ENCODE data around the gene NFATC2IP.
"Not testable (repeated sequence)": the region's sequence is repeated elsewhere in the genome, so short reads cannot be mapped to it uniquely, and the experiment has no call there.

Gene NFATC2IP

DNA sequence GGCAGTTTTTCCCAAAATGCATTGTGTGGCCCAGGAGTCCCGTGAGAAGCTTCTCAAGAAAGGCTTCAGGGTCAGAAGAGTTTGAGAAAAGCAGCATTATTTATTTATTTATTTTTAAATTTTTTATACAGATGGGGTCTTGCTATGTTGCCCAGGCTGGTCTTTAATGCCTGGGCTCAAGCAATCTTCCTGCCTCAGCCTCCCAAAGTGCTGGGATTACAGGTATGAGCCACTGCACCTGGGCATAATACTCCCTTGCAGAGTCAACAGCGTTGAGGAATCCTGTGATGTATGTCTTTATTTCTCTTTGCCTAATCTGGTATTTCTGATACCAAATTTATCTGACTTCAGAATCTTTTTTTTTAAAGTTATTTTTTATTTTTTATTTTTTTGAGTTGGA is 49.3 kb downstream of the NFATC2IP start:
- no peak for DNase-seq

DNA sequence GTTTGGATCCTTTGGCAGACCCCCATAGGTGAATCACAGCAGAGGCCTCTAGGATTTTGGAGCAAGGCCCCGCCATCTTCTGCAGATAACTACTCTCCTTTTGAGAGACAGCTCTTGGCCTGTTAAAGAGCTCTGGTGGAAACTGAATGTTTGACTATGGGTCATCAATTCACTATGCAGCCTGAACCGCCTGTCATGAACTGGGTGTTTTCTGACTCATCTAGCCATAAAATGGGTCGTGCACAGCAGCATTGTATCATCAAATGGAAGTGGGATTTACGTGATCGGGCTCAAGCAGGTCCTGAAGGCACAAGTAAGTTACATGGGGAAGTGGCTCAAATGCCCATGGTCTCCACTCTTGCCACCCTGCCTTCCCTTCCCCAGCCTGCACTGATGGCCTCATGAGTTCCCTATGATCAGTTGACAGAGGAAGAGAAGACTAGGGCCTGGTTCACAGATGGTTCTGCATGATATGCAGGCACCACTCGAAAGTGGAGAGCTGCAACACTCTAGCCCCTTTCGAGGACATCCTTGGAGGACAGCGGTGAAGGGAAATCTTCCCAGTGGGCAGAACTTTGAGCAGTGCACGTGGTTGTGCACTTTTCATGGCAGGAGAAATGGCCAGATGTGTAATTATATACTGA is 53.9 kb downstream of the NFATC2IP start:
- DNase-seq: not testable (repeated sequence)

DNA sequence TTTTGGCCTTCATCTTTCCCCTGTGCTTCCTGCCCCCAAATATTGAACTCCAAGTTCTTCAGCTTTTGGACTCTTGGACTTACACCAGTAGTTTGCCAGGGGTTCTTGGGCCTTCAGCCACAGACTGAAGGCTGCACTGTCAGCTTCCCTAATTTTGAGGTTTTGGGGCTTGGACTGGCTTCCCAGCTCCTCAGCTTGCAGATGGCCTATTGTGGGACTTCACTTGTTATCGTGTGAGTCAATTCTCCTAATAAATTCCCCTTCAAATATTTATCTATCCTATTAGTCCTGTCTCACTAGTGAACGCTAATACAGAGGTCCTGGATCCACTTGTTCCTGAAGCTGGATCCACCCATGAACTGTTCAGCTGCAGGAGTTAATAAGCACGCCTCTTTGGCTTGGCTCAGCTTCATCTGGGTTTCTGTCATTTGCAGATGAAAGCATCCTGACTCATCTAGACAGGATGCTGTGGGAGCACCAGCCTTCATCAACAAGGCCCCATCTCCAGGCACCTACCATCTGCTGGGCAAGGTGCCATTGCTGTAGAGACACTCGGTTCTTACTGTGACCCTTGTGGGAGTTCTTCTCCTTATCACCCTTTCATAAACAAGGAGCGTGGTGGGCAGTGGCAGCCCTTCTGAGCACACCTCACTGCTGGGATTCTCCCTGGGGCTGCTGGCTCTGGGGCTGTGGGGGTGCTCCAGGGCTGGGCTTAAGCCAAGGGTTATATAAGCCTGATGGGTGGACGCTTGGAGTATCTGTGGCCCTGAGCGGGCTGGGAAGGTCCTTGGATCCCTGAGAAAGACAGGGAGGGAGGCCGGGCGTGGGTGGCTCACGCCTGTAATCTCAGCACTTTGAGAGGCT is 57.2 kb downstream of the NFATC2IP start:
- DNase-seq: peak; percentile 63 to 70

DNA sequence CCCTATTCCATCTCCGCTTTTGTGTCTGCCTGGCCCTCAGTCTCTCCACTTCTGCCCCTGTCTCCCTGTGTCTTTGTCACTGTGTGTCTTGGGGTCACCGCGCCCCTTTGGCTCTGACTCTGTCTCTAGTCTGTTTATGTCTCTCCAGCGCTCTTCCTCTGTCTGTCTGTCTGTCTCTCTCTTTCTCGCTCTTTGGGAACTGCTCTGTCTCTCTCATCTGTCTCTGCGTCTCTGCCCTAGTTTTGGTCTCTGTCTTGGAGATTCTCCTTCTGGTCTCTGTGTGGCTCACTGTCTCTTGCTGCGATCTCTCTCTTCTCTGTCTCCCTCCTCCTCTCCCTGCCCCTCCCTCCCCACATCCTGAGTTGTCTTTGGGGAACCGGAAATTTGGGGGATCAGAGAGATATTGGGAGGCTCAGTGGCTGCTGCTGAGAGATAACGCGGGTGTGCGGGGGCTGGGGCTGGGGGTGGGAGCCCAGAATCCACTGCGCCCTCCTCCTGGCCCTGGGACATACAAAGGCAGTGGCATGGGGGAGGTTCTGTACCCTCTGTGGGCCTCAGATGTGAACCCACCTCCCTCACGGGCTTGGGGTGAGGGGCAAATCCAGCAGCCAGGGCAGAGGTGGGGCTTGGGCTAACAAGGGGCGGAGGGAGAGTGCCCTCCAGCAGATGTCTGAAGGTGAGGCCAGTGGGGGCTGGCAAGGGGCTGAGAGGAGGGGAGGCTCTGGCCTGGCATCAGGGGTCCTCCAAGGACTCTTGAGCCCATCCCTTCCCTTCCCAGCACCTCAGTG is 58.5 kb downstream of the NFATC2IP start:
- DNase-seq: peak; percentile 28 to 29

DNA sequence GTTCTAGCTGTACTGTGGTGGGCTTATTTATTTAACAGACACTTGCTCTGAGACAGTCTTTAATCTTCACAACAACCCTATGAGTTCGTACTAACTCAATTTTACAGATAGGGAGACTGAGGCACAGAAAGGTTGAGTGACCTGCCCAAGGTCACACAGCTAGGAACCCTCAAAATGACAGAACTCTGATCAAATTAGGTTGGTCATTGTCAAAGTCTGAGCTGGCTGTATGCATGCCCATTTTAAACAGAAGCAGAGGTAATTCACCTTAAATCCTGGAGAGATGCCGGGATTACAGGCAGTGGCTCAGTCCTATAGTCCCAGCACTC is 59.1 kb downstream of the NFATC2IP start:
- no peak for DNase-seq

DNA sequence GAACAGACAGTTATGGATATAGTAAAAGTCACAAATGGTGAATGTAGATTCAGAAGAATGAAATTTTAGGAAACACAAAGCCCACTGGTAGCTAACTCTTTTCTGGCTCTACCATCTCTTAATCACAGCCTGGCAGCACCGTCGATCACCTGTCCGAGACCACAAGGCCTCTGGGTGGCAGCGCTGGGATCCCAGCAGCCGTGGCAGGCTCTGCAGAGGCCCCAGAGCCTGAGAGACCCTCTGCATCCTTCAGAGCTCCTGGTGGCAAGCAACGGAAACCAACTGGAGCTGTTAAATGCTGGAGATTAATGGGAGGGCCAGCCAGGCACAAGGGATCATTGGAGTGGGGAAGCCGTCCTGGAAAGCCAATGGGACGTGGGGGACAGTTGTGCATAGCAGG is 60.4 kb downstream of the NFATC2IP start:
- DNase-seq: no peak

DNA sequence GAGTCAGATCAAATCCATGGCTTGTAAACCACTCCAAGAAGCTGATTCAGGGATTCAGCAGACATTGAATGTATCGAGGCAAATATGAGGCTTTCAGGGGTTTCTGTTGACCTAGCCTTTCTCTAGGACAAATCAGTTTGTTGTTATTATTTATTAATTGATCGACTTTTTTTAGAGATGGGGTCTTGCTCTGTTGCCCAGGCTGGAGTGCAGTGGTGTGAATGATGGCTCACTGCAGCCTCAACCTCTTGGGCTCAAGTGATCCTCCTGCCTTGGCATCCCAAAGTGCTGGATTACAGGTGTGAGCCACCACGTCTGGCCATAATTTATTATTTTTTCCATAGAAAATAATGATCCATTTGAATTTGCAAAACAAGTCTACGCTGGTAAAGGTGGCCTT is 61.1 kb downstream of the NFATC2IP start:
- DNase-seq: no peak

DNA sequence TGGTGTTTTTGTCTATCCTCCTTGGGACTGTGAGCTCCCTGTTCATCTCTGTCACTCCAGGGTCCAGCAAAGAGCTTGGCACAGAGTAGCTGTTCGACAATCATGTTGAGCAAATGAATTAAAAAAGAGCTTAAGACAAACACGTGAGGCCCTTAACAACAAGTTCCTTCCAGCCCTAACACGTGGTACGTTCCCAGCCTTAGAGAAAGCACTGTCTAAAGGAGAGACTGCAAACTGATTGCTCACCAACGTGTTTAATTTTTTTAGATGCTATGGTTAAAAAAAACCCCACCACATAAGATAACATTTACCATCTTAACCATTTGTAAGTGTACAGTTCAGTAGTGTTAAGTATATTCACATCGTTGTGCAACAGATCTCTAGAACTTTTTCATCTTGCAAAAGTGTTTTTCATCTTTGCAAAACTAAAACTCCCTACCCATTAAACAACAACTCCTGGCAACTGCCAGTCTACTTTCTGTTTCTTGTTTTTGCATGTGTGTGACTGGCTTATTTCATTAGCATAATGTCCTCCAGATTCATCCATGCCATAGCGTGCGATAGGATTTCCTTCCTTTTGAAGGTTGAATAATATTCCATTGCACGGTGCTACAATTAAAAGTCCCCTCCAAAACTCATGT is 62.3 kb downstream of the NFATC2IP start:
- no peak for DNase-seq

DNA sequence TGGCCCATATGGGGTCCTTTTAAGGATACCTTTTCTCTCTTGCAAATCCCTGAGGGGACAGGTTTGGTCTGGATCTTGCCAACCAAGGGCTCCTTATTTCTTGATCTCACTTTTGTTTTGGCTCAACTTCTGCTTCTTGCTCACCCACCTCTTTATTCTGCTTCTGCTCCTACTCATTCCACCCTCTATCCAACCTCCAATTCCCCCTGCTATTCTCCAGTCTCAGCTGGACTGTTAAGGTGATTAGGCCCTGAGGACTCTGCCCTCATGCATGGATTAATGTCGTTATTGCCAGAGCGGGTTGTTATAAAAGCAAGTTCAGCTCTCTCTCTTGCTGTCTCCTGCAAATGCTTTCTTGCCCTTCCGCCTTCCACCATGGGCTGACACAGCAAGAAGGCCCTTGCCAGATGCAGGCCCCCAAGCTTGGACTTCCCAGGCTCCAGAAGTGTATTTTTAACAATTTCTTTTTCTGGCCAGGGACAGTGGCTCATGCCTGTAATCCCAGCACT is 63.9 kb downstream of the NFATC2IP start:
- no peak for DNase-seq
